ENCODE results near the gene UNC45B.
"Not testable (repeated sequence)": the region's sequence is repeated elsewhere in the genome, so short reads cannot be mapped to it uniquely, and the experiment has no call there.

The UNC45B gene

DNA sequence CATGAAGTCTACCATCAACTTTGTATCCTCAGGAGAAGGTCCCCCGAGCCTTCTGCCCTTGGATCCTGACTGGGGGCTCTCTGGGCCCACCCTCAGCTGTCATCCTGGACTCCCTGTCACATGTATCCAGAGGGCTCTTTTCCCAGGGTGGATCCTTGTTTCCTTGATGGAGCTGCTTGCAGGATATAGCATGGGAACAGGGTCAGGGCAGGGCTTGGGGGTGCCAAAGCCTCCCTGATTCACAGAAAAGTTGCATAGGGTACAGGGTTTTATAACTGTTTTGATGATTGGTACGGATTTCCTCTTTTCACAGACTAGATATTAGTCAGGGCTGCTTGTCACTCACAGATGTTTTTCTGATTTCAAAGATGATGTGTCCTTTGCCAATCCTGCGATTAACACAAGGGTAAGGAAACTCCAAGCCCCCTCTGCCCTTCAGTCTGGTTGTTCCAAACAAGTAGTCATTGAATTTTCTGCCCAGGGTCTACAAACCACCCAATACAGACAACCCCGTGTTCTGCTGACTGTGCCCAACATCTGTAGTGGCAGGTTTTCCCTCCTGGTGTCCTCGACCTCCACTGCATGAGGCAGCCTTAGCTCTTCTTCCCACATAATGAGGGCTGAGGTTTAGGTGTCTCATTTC lies 67.1 kb downstream of the UNC45B start:
- Histone ChIP-seq H3K4me1 (ENCODE audit: insufficient read depth, low read length) (no peaks in the 10 kb centered on the region), H3K9me3 (ENCODE audit: low read length) (no peaks in the 10 kb centered on the region), H2AFZ (ENCODE audit: low read depth, low read length) (no peak overlapping the region), H3K36me3 (ENCODE audit: insufficient read depth, low read length) (no peaks in the 10 kb centered on the region), H3K4me3 (ENCODE audit: low read length) (no peak overlapping the region), H3K27me3 (ENCODE audit: insufficient read depth, low read length) (peaks cover 5% of the 10 kb centered on the region)

GRCh38 chr17:35217107-35217506 lies 69.5 kb downstream of the UNC45B start:
- Histone ChIP-seq H3K4me1 (ENCODE audit: insufficient read depth, low read length) (no peaks in the 10 kb centered on the region), H2AFZ (ENCODE audit: low read depth, low read length) (no peak overlapping the region), H3K36me3 (ENCODE audit: insufficient read depth, low read length) (no peaks in the 10 kb centered on the region), H3K4me3 (ENCODE audit: low read length) (no peak overlapping the region), H3K27me3 (ENCODE audit: insufficient read depth, low read length) (peaks cover 8% of the 10 kb centered on the region), H3K9me3 (ENCODE audit: low read length) (no peaks in the 10 kb centered on the region)

DNA sequence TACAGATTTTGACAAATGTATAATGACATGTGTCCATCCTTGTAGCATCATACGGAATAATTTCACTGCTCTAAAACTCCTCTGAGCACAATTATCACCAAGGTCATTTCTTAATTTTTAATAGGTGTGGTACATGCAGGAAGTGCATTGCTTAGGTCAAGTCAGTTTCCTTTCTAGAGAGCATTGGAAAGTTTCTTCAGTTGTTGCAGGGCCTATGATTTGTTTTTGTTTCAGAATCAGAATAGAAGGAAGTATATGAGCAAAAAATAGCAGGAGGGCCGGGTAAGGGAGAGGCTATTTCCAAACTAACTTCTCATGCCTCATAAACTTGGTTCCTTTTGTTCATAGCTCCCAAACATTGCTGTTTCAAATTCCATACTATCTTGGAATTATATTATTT lies 71.3 kb downstream of the UNC45B start:
- Histone ChIP-seq H3K9me3 (ENCODE audit: low read length) (no peaks in the 10 kb centered on the region), H2AFZ (ENCODE audit: low read depth, low read length) (no peak overlapping the region), H3K27me3 (ENCODE audit: insufficient read depth, low read length) (peaks cover 8% of the 10 kb centered on the region), H3K4me1 (ENCODE audit: insufficient read depth, low read length) (no peaks in the 10 kb centered on the region), H3K4me3 (ENCODE audit: low read length) (no peak overlapping the region), H3K36me3 (ENCODE audit: insufficient read depth, low read length) (no peaks in the 10 kb centered on the region)

- Histone ChIP-seq H3K4me1 (ENCODE audit: insufficient read depth, low read length) (no peaks in the 10 kb centered on the region), H3K4me3 (ENCODE audit: low read length) (no peak overlapping the region), H2AFZ (ENCODE audit: low read depth, low read length) (no peak overlapping the region), H3K36me3 (ENCODE audit: insufficient read depth, low read length) (no peaks in the 10 kb centered on the region), H3K9me3 (ENCODE audit: low read length) (no peaks in the 10 kb centered on the region), H3K27me3 (ENCODE audit: insufficient read depth, low read length) (peaks cover 6% of the 10 kb centered on the region)
These were observed 74.8 kb downstream of the UNC45B start for GRCh38 chr17:35222452-35222851.

DNA sequence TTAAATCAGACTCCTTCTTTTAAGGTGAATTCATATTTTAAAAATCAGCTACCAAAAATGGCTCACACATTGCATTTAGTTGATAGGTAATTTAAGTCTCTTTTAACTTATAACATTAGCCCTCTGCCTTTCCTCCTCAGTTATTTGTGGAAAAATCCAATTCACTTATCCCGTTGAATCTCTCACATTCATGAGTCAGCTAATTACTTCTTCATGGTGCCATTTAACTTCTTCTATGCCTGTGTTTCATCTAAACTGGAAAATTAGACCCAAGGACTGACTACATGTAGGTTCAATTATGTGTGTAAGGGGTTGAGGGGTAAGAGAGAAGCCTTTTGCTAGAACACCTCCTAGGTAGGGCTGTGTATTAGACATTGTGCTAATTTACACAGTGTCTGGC lies 76.8 kb downstream of the UNC45B start:
- no peak overlapping the region for H3K4me3 ChIP-seq (ENCODE audit: low read length)
- H3K36me3 ChIP-seq (ENCODE audit: insufficient read depth, low read length), result no peaks in the 10 kb centered on the region
- H2AFZ ChIP-seq (ENCODE audit: low read depth, low read length), result no peak overlapping the region
- peaks cover 6% of the 10 kb centered on the region for H3K27me3 ChIP-seq (ENCODE audit: insufficient read depth, low read length)
- no peaks in the 10 kb centered on the region for H3K9me3 ChIP-seq (ENCODE audit: low read length)
- no peaks in the 10 kb centered on the region for H3K4me1 ChIP-seq (ENCODE audit: insufficient read depth, low read length)

GRCh38 chr17:35227546-35227945 lies 79.9 kb downstream of the UNC45B start:
- H3K36me3 ChIP-seq (ENCODE audit: insufficient read depth, low read length), result no peaks in the 10 kb centered on the region
- peaks cover 5% of the 10 kb centered on the region for H3K27me3 ChIP-seq (ENCODE audit: insufficient read depth, low read length)

DNA sequence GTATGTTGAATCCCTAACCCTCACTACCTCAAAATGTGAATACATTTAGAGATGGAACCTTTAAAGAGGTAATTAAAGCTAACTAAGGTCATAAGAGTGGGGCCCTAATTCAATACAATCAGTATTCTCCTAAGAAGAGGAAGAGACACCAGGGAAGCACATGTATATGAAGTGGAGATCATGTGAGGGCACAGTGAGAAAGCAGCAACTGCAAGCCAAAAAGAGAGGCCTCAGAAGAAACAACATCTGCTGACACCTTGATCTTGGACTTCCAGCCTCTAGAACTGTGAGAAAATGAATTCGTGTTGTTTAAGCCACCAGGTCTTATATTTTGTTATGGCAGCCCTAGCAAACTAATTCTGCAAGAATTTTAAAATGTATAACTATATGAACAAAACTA lies 82.0 kb downstream of the UNC45B start:
- Histone ChIP-seq H3K36me3 (ENCODE audit: insufficient read depth, low read length) (no peaks in the 10 kb centered on the region), H3K4me1 (ENCODE audit: insufficient read depth, low read length) (no peaks in the 10 kb centered on the region), H2AFZ (ENCODE audit: low read depth, low read length) (no peak overlapping the region), H3K4me3 (ENCODE audit: low read length) (no peak overlapping the region), H3K9me3 (ENCODE audit: low read length) (no peaks in the 10 kb centered on the region), H3K27me3 (ENCODE audit: insufficient read depth, low read length) (peaks cover 5% of the 10 kb centered on the region)

More at GRCh38 chr17:35227546-35227945, 79.9 kb downstream of the UNC45B start:
- H2AFZ ChIP-seq (ENCODE audit: low read depth, low read length), result no peak overlapping the region
- no peaks in the 10 kb centered on the region for H3K4me1 ChIP-seq (ENCODE audit: insufficient read depth, low read length)
- H3K9me3 ChIP-seq (ENCODE audit: low read length), result no peaks in the 10 kb centered on the region
- H3K4me3 ChIP-seq (ENCODE audit: low read length), result no peak overlapping the region

GRCh38 chr17:35234315-35234714 lies 86.7 kb downstream of the UNC45B start:
- H3K4me1 ChIP-seq (ENCODE audit: insufficient read depth, low read length); H3K4me3 ChIP-seq (ENCODE audit: low read length); H3K36me3 ChIP-seq (ENCODE audit: insufficient read depth, low read length); H2AFZ ChIP-seq (ENCODE audit: low read depth, low read length); H3K27me3 ChIP-seq (ENCODE audit: insufficient read depth, low read length); H3K9me3 ChIP-seq (ENCODE audit: low read length): not testable (repeated sequence)

DNA sequence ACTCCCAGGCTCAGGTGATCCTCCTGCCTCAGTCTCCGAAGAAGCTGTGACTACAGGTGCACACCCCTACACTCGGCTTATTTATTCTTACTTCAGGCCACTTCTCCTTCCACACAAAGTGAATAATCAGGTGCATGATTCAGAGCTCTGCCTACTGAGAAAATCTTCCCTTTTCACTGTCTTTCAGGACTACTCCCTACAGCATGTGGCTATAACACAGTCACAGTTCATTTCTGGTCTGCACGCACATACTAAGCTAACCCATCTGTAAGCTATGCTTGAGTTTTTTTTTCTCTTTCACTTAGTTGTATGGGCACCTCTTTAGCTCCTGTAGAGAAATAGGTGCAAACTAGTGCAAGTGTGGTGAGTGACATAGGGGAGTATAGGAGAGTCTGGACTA lies 87.7 kb downstream of the UNC45B start:
- Histone ChIP-seq H3K36me3 (ENCODE audit: insufficient read depth, low read length) (no peaks in the 10 kb centered on the region), H3K4me1 (ENCODE audit: insufficient read depth, low read length) (no peaks in the 10 kb centered on the region)

GRCh38 chr17:35235917-35236316 lies 88.3 kb downstream of the UNC45B start:
- peaks cover 5% of the 10 kb centered on the region for H3K27me3 ChIP-seq (ENCODE audit: insufficient read depth, low read length)
- no peaks in the 10 kb centered on the region for H3K36me3 ChIP-seq (ENCODE audit: insufficient read depth, low read length)
- no peak overlapping the region for H3K4me3 ChIP-seq (ENCODE audit: low read length)
- H3K9me3 ChIP-seq (ENCODE audit: low read length), result no peaks in the 10 kb centered on the region
- no peaks in the 10 kb centered on the region for H3K4me1 ChIP-seq (ENCODE audit: insufficient read depth, low read length)
- H2AFZ ChIP-seq (ENCODE audit: low read depth, low read length), result no peak overlapping the region

More for the DNA sequence above, 87.7 kb downstream of the UNC45B start:
- Histone ChIP-seq H3K27me3 (ENCODE audit: insufficient read depth, low read length) (peaks cover 5% of the 10 kb centered on the region), H3K4me3 (ENCODE audit: low read length) (no peak overlapping the region), H3K9me3 (ENCODE audit: low read length) (no peaks in the 10 kb centered on the region), H2AFZ (ENCODE audit: low read depth, low read length) (no peak overlapping the region)

- no peaks in the 10 kb centered on the region for H3K9me3 ChIP-seq (ENCODE audit: low read length)
- no peak overlapping the region for H2AFZ ChIP-seq (ENCODE audit: low read depth, low read length)
- peaks cover 4% of the 10 kb centered on the region for H3K27me3 ChIP-seq (ENCODE audit: insufficient read depth, low read length)
- no peaks in the 10 kb centered on the region for H3K36me3 ChIP-seq (ENCODE audit: insufficient read depth, low read length)
- no peak overlapping the region for H3K4me3 ChIP-seq (ENCODE audit: low read length)
- H3K4me1 ChIP-seq (ENCODE audit: insufficient read depth, low read length), result no peaks in the 10 kb centered on the region
These were observed 89.2 kb downstream of the UNC45B start for GRCh38 chr17:35236821-35237220.

- Histone ChIP-seq H3K4me1 (ENCODE audit: insufficient read depth, low read length) (peaks cover 6% of the 10 kb centered on the region), H3K4me3 (ENCODE audit: low read length) (no peak overlapping the region), H3K36me3 (ENCODE audit: insufficient read depth, low read length) (no peaks in the 10 kb centered on the region), H3K27me3 (ENCODE audit: insufficient read depth, low read length) (no peaks in the 10 kb centered on the region), H2AFZ (ENCODE audit: low read depth, low read length) (no peak overlapping the region), H3K9me3 (ENCODE audit: low read length) (no peaks in the 10 kb centered on the region)
These were observed 91.2 kb downstream of the UNC45B start for GRCh38 chr17:35238821-35239220.

Measured in neuron (in vitro differentiated cells).